Astrocyte of the cerebellum (primary cell): Measurements from ENCODE around the gene SUSD6.

ENCODE experiments used
- DNase-seq: peaks from one replicate; pipeline ENCODE4 v3.0.0-alpha.2; 2011; ENCODE audit warnings: low read depth
- H3K4me3 ChIP-seq: 2 replicates; pipeline ENCODE4 v1.5.1; 2011; ENCODE audit warnings: mild to moderate bottlenecking, low read depth, low read length, moderate library complexity
- in situ Hi-C: cut with HindIII; loops from 2 replicates; pipeline ENCODE4 v1.10.0; 2017; ENCODE audit warnings: low sequenced_read_pairs
- TF ChIP-seq, protein P1 (sequence below): IDR thresholded peaks from 2 replicates; pipeline ENCODE4 v1.5.1; 2012; ENCODE audit warnings: low read length, low read depth, moderate library complexity, mild to moderate bottlenecking; ENCODE audit errors: missing control alignments

SUSD6 gene

GRCh38 chr14:69617796-69618195, 6.4 kb downstream of the SUSD6 start:
- no peak overlapping the region for H3K4me3 ChIP-seq
- TF ChIP-seq, protein P1, sequence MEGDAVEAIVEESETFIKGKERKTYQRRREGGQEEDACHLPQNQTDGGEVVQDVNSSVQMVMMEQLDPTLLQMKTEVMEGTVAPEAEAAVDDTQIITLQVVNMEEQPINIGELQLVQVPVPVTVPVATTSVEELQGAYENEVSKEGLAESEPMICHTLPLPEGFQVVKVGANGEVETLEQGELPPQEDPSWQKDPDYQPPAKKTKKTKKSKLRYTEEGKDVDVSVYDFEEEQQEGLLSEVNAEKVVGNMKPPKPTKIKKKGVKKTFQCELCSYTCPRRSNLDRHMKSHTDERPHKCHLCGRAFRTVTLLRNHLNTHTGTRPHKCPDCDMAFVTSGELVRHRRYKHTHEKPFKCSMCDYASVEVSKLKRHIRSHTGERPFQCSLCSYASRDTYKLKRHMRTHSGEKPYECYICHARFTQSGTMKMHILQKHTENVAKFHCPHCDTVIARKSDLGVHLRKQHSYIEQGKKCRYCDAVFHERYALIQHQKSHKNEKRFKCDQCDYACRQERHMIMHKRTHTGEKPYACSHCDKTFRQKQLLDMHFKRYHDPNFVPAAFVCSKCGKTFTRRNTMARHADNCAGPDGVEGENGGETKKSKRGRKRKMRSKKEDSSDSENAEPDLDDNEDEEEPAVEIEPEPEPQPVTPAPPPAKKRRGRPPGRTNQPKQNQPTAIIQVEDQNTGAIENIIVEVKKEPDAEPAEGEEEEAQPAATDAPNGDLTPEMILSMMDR = no peak
- DNase-seq = no peak
- in situ Hi-C loops = no loop called here

DNA sequence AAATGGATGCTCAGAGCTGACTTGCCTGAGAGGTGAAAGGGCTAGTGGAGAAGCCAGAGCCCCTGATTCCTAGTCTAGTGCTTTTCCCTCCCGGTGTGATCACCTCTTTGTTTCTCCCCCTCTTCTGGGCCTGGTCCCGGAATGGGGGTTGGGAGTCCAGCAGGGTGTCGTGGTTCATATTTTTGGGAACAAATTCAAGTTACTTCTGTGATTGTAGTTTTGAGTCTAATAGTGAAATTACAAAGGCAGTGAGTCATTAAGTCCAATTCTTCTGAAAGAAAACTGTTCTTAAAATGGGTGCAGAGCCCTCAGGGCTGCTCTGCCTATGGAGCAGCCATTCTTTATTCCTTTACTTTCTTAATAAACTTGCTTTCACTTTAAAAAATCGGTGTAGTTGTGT, 7.6 kb downstream of the SUSD6 start:
- DNase-seq = no peak
- H3K4me3 ChIP-seq = no peak overlapping the region
- TF ChIP-seq, protein P1 = no peak
- in situ Hi-C loops = no loop called here

- DNase-seq = no peak
- TF ChIP-seq, protein P1 = no peak
- H3K4me3 ChIP-seq = no peak overlapping the region
- in situ Hi-C loops = no loop called here
These were observed 8.8 kb downstream of the SUSD6 start for GRCh38 chr14:69620211-69620611.

DNA sequence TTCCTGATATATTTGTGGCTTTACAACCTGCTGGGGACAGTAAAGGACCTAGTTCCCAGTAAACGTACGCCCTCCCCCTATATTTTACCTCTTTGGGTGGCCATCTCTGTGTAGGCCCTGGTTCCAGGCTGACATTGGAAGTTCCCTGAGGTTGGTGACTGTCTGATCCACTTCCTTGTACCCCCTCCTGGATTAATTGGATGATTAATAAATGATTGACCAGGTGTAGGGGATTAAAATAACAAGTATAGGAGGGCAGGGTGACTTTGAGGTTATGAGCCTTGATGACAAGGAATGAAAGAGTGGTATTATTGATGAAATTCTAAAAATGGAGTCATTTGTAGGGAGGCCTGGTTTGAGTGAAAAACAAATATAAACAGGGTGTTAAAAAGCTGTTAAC, 9.6 kb downstream of the SUSD6 start:
- in situ Hi-C loops = no loop called here
- TF ChIP-seq, protein P1 = no peak
- DNase-seq = no peak
- H3K4me3 ChIP-seq = no peak overlapping the region

- in situ Hi-C loops = no loop called here
- DNase-seq = no peak
- H3K4me3 ChIP-seq = no peak overlapping the region
- TF ChIP-seq, protein P1 = no peak
These were observed 12.7 kb downstream of the SUSD6 start for GRCh38 chr14:69624136-69624535.

- in situ Hi-C loops = no loop called here
- TF ChIP-seq, protein P1 = no peak
- H3K4me3 ChIP-seq = no peak overlapping the region
- no peak for DNase-seq
These were observed 14.1 kb downstream of the SUSD6 start for GRCh38 chr14:69625299-69626131.
